Central memory CD4-positive, alpha-beta T cell (primary cell): Measurements from ENCODE around the gene TES.
"Not testable (repeated sequence)": the region's sequence is repeated elsewhere in the genome, so short reads cannot be mapped to it uniquely, and the experiment has no call there.

Source experiments
- DNase-seq: peaks from one replicate; pipeline ENCODE4 v3.0.0; 2022

TES gene

DNA sequence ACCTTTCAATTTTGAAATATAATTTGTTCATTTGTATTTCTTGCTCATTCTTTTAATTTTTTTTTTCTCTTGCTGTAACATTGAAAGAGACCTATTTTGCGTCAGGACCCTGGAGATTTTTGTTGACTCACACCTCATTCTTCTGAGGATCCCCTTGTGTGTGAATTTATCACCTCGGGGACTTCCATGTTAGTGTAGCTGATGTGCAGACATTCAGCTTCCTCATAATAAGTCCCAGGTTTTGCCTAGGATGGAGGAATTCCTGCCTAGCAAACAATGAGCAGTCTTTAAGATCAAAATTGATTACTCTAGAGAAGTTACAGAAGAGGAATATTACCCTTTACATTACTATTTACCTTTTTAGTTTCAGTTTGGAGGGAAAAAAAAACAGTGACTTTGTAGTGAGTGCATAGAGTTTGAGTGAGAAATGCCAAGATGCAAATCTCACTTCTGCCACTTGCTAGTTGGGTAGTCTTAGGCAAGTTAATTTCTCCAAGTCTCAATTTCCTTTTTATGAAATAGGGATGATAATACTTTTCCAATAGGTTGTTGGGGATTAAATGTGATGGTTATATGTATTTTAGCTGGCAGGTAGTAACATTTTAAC, 14.3 kb downstream of the TES start:
- peak; percentile 19 for DNase-seq

DNA sequence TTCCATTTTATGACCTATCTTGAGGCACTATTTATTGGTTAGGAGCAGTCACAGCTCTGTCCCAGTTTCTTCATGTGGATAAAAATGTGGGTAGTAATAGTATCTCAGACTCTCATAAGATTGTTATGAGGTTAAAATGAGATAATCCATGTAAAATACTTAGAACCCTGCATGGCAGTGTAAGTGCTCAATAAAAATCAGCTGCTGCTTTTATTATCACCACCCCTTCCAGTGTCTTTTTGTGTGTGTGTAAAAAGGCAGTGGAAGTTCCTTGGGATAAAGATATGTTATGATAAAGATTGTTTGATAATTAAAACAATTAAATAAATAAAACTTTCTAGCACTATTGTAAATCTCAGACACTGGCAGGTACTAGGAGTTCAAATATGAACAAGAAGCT, 15.5 kb downstream of the TES start:
- no peak for DNase-seq

DNA sequence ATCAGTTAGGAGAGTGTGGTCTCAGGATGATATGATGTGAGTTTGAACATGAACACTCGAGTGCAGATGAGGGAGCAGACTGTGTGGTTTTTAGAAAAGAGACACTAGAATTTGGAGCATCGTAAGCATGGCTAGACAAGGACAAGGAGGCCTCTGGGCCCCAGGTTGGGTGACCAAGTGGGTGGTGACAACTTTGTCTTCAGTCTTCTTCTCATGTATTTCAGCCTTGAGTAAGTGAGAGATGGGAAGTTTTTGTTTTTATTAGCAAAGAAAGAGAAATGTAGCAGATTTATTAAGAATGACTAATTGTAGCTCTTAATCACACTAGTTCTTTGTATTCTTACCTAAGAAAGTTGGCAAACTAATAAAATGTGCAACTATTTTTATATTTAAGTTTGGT, 16.3 kb downstream of the TES start:
- no peak for DNase-seq

- no peak for DNase-seq
These were observed 17.4 kb downstream of the TES start for GRCh38 chr7:116227678-116228239.

DNA sequence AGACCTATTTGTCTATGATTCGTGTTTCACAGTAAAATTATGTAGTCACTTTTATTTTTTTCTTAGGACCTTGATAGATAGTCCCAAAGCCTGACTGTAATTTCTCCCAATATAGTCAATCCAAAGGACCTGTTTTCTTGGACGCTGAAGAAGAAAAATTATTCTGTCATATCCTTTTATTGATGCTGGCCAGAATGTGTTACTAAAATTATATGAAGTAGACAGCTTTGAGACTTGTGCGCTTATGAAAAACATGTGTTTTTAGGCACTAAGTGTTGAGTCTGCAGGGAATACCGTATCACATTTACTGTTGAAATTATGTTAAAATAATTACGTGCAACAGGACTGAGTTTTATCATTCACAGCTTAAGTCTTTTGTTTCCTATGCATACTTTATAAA, 17.9 kb downstream of the TES start:
- no peak for DNase-seq

DNA sequence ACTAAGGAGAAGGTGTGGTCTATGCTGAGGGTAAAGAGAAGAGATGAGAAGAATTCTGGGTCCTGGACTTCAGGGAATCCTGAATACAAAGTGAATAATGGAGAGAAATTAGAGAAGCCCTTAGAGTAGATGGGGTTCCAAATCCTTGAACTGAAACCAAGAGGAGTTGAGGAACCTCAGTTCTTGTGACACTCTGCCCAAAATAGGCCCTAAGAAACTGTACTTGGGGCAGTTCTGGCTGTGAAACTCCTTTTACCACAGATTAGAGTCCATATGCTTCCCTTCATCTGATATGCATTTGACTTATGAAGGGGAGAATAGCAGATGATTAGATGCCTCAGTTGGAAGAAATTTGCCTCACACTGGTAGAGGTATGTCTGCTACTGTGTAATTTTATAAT, 19.0 kb downstream of the TES start:
- no peak for DNase-seq

- DNase-seq, result no peak
These were observed 20.1 kb downstream of the TES start for GRCh38 chr7:116230191-116231005.

DNA sequence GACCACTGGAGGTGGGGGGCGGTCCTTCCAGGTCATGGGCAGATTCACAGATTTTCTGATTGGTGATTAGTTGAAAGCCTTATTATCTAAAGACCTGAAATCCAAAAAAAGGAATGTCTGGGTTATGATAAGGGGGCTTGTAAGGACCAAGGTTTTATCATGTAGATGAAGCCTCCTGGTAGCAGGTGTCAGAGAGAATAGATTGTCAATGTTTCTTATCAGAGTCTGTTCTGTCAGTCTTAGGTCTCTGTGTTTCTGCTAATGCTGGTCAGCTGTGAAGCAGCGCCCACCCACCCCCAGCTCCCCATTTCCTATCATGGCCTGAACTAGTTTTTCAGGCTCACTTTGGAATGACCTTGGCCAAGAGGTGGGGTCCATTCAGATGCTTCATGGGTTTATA, 21.2 kb downstream of the TES start:
- DNase-seq, result no peak

- DNase-seq, result no peak
These were observed 21.6 kb downstream of the TES start for GRCh38 chr7:116231949-116232348.

GRCh38 chr7:116232350-116232749, 22.0 kb downstream of the TES start:
- DNase-seq, result no peak

GRCh38 chr7:116232920-116233319, 22.6 kb downstream of the TES start:
- no peak for DNase-seq

DNA sequence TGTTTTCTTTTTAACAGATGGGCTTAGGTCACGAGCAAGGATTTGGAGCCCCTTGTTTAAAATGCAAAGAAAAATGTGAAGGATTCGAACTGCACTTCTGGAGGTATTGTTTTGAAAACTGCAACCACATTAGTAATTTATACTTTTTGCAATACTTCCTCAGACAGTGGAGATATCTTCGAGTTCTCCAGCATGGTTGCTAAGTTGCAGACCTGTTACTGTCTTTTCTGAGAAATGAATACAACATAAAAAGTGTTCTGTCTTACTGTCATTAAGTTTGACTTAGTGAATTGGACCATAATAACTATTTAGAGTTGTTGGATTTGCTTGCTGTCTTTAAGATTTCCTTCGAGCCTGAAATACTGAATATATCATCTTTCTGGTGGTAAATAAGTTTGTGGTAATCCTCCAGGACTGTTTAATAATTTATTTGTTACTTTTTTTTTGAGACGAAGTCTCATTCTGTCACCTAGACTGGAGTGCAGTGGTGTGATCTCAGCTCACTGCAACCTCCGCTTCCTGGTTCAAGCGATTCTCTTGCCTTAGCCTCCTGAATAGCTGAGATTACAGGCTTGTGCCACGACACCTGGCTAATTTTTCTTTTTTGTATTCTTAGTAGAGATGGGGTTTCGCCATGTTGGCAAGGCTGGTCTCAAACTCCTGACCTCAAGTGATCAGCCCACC, 24.3 kb downstream of the TES start:
- no peak for DNase-seq

DNA sequence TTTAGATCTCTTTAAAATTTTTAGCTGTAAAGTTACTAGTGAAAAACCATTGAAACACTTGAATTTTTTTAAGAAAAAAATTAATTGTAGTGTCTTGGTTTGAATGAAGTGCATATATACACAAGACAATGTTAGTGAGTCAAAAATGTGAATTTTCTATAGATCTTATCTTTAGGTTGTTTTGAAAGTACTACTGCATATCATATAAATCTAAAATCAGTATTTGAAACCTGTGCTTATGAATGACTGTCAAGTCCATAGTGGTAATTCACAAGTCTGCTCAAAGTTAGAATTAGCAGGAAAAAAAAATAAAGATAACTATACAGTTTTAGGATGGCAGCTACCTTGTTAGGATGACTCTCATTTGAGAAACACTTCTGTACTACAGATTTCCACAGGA, 25.0 kb downstream of the TES start:
- no peak for DNase-seq

DNA sequence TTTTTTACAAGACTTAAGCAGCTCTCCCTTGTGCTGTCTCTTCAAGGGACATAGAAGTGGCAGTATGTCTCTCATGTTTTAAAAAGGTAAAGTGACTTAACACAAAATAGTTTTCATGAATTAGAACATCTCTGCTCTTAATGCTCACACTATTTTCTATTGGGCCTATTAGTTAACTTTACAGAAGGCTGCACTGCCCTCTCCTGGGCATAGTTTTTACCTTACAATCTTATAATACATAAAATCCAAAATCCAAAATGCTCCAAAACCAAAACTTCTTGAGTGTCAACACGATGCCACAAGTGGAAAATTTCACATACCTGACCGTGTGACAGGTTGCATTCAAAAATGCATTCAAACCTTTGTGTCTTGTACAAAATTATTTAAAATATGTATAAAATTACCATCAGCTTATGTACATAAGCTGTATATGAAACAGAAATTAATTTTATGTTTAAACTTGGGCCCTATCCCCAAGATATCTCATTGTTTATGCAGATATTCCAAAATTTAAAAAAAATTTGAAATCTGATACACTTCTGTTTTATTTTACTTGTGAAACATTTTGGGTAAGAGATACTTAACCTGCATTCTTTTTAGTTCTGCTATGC, 25.8 kb downstream of the TES start:
- peak; percentile 52 for DNase-seq

- DNase-seq, result no peak
These were observed 28.7 kb downstream of the TES start for GRCh38 chr7:116239020-116239419.

DNA sequence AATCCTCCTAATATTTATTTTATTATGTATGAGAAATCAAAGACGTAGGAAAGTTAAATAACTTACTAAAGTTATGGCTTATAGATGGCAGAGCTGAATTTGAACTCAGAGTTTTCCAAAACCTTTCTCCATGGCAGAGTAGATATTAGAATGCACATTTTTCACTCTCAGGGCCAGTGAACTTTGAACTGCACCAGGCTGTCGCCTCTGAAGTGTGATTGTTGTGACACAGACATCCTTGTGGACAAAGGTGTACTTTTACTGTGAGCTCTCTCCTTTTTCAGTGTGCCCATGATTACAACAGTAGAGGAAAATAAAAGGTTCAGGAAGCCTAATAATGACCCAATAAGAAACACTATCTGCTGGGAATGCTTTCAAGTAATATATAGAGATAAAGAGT, 29.1 kb downstream of the TES start:
- no peak for DNase-seq

GRCh38 chr7:116240024-116240668, 29.8 kb downstream of the TES start:
- no peak for DNase-seq

GRCh38 chr7:116241291-116241690, 31.0 kb downstream of the TES start:
- no peak for DNase-seq

GRCh38 chr7:116242178-116242577, 31.8 kb downstream of the TES start:
- DNase-seq, result no peak

GRCh38 chr7:116242759-116243158, 32.4 kb downstream of the TES start:
- DNase-seq, result no peak

- DNase-seq, result not testable (repeated sequence)
These were observed 34.5 kb downstream of the TES start for GRCh38 chr7:116244803-116245202.

GRCh38 chr7:116246357-116246756, 36.0 kb downstream of the TES start:
- no peak for DNase-seq
